WERI-Rb-1 (cell line): ENCODE results near the gene SH2D6.

Experiments
- DNase-seq: peaks from one replicate; pipeline ENCODE4 v3.0.0-alpha.2; 2020
- H3K27ac ChIP-seq: fragments of 250-450 bp; sonication (Bioruptor Pico); 2 replicates; pipeline ENCODE4 v1.5.1; 2020; ENCODE audit warnings: mild to moderate bottlenecking, moderate library complexity
- H3K27me3 ChIP-seq: fragments of 250-450 bp; sonication (Bioruptor Pico); 2 replicates; pipeline ENCODE4 v1.5.1; 2021; ENCODE audit warnings: mild to moderate bottlenecking, low read depth, moderate library complexity; ENCODE audit not compliant: insufficient read depth, severe bottlenecking
- H3K36me3 ChIP-seq: fragments of 250-450 bp; sonication (Bioruptor Pico); 2 replicates; pipeline ENCODE4 v1.5.1; 2020; ENCODE audit warnings: mild to moderate bottlenecking, moderate library complexity
- H3K4me3 ChIP-seq: 2 replicates; pipeline ENCODE4 v1.5.1; 2011; ENCODE audit warnings: low read depth, mild to moderate bottlenecking, control low read depth, low read length
- H3K9me3 ChIP-seq: fragments of 250-450 bp; sonication (Bioruptor Pico); 2 replicates; pipeline ENCODE4 v1.5.1; 2021; ENCODE audit warnings: mild to moderate bottlenecking, moderate library complexity; ENCODE audit not compliant: severe bottlenecking
- TF ChIP-seq, protein P1 (sequence below): IDR thresholded peaks from 2 replicates; pipeline ENCODE4 v1.5.1; 2011; ENCODE audit warnings: low read depth, mild to moderate bottlenecking, control low read depth, inconsistent platforms, low read length

The SH2D6 gene

DNA sequence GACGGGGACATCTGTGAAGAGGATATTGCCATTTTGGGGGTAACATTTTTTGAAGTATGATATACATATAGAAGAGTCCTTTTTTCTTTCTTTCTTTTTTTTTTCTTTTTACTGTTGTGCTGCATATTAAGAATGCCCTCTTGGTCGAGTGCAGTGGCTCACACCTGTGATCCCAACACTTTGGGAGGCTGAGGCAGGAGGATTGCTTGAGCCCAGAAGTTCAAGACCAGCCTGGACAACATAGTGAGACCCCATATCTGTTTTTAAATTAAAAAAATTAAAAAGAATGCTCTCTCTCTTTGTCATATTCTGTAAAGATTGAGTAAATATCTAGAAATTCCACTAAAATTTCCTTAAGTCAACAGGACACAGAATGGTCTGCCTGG is 3.6 kb downstream of the SH2D6 start:
- TF ChIP-seq, protein P1, sequence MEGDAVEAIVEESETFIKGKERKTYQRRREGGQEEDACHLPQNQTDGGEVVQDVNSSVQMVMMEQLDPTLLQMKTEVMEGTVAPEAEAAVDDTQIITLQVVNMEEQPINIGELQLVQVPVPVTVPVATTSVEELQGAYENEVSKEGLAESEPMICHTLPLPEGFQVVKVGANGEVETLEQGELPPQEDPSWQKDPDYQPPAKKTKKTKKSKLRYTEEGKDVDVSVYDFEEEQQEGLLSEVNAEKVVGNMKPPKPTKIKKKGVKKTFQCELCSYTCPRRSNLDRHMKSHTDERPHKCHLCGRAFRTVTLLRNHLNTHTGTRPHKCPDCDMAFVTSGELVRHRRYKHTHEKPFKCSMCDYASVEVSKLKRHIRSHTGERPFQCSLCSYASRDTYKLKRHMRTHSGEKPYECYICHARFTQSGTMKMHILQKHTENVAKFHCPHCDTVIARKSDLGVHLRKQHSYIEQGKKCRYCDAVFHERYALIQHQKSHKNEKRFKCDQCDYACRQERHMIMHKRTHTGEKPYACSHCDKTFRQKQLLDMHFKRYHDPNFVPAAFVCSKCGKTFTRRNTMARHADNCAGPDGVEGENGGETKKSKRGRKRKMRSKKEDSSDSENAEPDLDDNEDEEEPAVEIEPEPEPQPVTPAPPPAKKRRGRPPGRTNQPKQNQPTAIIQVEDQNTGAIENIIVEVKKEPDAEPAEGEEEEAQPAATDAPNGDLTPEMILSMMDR, result no peak
- no peak overlapping the region for H3K4me3 ChIP-seq
- no peak for DNase-seq
- H3K9me3 ChIP-seq, result no peaks in the 10 kb centered on the region
- H3K27ac ChIP-seq, result no peak overlapping the region
- H3K27me3 ChIP-seq, result no peaks in the 10 kb centered on the region
- H3K36me3 ChIP-seq, result no peaks in the 10 kb centered on the region

DNA sequence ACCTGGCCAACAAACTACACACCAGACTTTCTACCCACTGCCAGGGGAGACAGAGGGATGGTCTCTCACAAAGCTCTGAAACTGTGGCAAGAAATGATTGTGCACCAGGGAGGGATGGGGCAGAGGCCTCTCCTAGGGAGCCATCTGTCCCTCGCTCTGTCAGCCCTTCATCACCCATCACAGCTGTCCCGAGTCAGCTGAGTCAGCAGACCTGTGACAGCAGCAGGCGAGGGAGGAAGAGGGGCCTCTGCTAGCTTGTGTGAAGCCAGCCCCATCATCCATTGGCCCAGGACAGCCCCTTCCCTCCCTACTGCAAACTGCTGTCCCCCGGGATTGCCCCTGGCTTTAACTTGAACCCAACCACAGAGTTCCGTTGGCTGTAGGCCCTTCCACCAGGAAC is 5.0 kb downstream of the SH2D6 start:
- no peaks in the 10 kb centered on the region for H3K9me3 ChIP-seq
- H3K27me3 ChIP-seq, result no peaks in the 10 kb centered on the region
- H3K4me3 ChIP-seq, result no peak overlapping the region
- TF ChIP-seq, protein P1, result no peak
- DNase-seq, result no peak
- H3K27ac ChIP-seq, result no peak overlapping the region
- H3K36me3 ChIP-seq, result no peaks in the 10 kb centered on the region

DNA sequence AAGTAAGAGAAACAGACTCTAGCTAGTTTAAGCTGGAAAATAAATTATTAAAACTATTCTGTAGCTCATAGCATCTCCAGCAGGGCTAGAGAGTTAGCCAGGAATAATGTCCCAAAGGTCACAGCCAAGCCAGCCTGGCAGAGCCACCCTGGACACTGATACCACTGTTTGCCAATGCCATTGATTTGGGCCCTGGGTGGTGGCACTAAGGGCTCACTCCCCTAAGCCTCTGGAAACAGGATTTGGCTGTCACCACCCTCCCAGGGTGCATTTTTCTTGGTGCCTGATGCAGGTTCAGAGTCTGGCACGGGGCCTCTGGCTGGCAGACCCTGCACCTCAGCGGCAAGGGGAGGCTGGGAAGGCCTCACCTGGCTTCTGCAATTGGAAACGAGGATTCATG is 7.1 kb downstream of the SH2D6 start:
- DNase-seq, result no peak
- Histone ChIP-seq H3K27me3 (no peaks in the 10 kb centered on the region), H3K27ac (no peak overlapping the region), H3K9me3 (no peaks in the 10 kb centered on the region), H3K4me3 (no peak overlapping the region), H3K36me3 (no peaks in the 10 kb centered on the region)
- TF ChIP-seq, protein P1, result no peak

DNA sequence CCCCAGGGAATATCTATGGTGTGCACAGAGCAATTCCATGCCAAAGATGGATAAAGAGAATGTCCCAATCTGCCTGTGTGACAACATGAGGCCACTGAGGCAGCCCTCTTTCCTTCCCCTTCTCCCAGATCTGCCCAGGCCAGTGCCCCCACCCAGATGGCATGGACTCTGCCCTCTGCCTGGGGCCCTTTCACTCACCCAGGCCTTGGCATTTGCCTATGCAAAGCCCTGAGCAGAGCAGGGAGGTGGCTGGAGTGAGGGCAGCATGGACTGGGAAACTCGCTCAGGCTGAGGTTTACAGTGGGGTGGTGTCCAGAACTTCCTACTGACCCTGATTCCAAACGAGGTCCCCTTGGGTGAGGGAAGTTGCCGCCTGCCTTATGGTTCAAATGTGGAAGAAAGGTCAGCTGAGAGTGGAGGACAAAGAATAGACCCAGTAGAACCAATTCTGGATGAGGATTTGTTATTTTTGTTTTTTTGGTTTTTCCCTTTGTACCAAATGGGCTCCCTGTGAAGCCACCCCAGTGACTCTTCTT is 8.9 kb downstream of the SH2D6 start:
- Histone ChIP-seq H3K36me3 (no peaks in the 10 kb centered on the region), H3K9me3 (no peaks in the 10 kb centered on the region), H3K27ac (no peak overlapping the region), H3K4me3 (no peak overlapping the region), H3K27me3 (no peaks in the 10 kb centered on the region)
- DNase-seq, result no peak
- TF ChIP-seq, protein P1, result no peak

DNA sequence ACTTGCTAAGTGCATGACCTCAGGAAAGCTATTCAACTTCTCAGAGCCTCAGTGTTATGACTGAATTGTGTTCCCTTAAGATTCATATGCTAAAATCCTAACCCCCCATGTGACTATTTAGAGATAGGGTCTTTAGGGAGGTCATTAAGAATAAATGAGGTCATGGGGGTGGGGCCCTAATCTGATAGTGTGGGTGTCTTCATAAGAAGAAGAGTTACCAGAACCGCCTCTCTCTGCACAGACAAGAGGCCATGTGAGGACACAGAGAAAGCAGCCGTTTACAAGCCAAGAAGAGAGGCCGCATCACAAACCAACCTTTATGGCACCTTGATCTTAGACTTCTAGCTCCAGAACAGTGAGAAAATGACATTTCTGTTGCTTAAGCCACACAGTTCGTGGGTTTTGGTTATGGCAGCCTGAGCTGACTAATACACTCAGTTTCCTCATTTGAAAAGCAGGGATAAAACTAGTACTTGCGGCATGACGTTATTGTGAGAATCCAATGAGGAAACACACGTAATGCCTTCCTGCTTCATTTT is 9.9 kb downstream of the SH2D6 start:
- H3K27ac ChIP-seq, result no peak overlapping the region
- DNase-seq, result no peak
- H3K9me3 ChIP-seq, result no peaks in the 10 kb centered on the region
- H3K36me3 ChIP-seq, result no peaks in the 10 kb centered on the region
- no peaks in the 10 kb centered on the region for H3K27me3 ChIP-seq
- H3K4me3 ChIP-seq, result no peak overlapping the region
- TF ChIP-seq, protein P1, result no peak
